Endothelial cell of umbilical vein (primary cell): ENCODE data around the gene PRR11.

ENCODE experiments used
- EZH2 ChIP-seq: IDR thresholded peaks from 2 replicates; pipeline ENCODE4 v1.6.1; 2012; ENCODE audit warnings: borderline replicate concordance, low read depth, mild to moderate bottlenecking, moderate library complexity, low read length, inconsistent platforms; ENCODE audit not compliant: severe bottlenecking
- JUN ChIP-seq: IDR thresholded peaks from 2 replicates; pipeline ENCODE4 v1.6.1; 2011; ENCODE audit warnings: borderline replicate concordance, low read depth; ENCODE audit not compliant: insufficient read length, insufficient read depth
- POLR2A ChIP-seq: IDR thresholded peaks from 2 replicates; pipeline ENCODE4 v1.6.1; 2012; ENCODE audit warnings: low read depth, mild to moderate bottlenecking, control low read depth, low read length
- POLR2AphosphoS5 ChIP-seq: IDR thresholded peaks from 2 replicates; pipeline ENCODE4 v1.6.1; 2012; ENCODE audit warnings: low read depth, mild to moderate bottlenecking, control low read depth, low read length, moderate library complexity; ENCODE audit not compliant: insufficient read depth
- TF ChIP-seq, protein P1 (sequence below), 2 donors: IDR thresholded peaks; 1 replicate in 1 of 2; 2 replicates in 1 of 2; pipeline ENCODE4 v1.5.1; 2011; ENCODE audit warnings: low read length in 2 of 2, mild to moderate bottlenecking in 2 of 2, moderate library complexity in 2 of 2, control low read depth in 1 of 2, inconsistent platforms in 1 of 2, low read depth in 1 of 2; ENCODE audit not compliant: insufficient read depth in 1 of 2; ENCODE audit errors: extremely low read depth in 1 of 2

GRCh38 chr17:59149841-59150511 is 5.6 kb upstream of the PRR11 start:
- TF ChIP-seq, protein P1, sequence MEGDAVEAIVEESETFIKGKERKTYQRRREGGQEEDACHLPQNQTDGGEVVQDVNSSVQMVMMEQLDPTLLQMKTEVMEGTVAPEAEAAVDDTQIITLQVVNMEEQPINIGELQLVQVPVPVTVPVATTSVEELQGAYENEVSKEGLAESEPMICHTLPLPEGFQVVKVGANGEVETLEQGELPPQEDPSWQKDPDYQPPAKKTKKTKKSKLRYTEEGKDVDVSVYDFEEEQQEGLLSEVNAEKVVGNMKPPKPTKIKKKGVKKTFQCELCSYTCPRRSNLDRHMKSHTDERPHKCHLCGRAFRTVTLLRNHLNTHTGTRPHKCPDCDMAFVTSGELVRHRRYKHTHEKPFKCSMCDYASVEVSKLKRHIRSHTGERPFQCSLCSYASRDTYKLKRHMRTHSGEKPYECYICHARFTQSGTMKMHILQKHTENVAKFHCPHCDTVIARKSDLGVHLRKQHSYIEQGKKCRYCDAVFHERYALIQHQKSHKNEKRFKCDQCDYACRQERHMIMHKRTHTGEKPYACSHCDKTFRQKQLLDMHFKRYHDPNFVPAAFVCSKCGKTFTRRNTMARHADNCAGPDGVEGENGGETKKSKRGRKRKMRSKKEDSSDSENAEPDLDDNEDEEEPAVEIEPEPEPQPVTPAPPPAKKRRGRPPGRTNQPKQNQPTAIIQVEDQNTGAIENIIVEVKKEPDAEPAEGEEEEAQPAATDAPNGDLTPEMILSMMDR (IDR thresholded peaks at IDR 0.05; ENCODE audit: extremely low read depth in 1 of 2, insufficient read depth in 1 of 2, low read depth in 1 of 2, low read length in 2 of 2) = no peak
- TF ChIP-seq POLR2A = no peak
- TF ChIP-seq POLR2AphosphoS5 = no peak
- TF ChIP-seq JUN = no peak
- no peak for TF ChIP-seq EZH2
